GM19240 (cell line): ENCODE data around the gene GSC2.

Source experiments
- DNase-seq: peaks from one replicate; pipeline ENCODE4 v3.0.0; 2011; ENCODE audit warnings: low spot score; ENCODE audit not compliant: insufficient read length

Gene GSC2

DNA sequence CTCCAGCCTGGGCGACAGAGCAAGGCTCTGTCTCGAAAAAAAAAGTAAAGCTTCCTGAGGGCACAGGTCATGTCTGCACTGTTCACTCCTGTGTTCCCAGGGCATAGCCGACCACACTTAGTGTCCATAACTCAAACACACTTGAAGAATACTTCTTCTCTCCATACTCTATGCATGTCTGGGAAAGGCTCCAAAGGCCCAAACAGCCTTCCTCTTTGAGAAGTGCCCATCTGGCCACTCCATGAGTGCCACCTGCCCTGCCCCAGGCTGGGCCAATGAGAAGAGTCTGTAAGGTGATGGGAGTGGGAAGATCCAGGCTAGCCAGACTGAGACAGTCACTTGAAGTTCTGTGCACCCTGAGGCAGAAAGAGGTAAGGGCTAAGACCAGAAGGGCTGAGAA is 52.6 kb downstream of the GSC2 start:
- DNase-seq, result no peak
